Measurements from ENCODE around the gene ELP4. TPM values are rescaled to one million over a fixed set of nuclear protein-coding genes. Genes with fewer than 3 reads are reported as not detected.

The ELP4 gene
- total and polyA plus RNA-seq, 3 donors from 2014 or later, result 28.0 to 29.7 (median 29.1) TPM

DNA sequence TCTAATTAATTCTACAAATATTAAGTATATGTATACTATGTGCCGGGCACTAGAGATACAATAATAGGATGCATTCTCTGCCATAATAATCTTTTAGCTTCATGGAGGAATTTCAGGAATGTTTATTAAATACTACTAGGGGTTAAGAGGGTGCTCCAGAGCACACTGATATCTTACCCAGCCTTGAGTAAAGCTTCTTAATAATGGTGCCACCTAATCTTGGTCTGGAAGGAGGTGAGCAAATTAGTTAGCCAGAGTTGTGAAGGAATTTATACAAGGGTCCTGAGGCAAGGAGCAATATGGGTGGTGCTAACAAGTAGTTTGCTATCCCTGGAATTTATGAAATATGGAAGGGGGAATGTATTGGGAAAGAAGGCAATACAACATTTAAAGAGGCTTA lies 21.7 kb downstream of the ELP4 start:
- no peak overlapping the region for H3K4me3 ChIP-seq
- no peaks in the 10 kb centered on the region for H3K36me3 ChIP-seq (ENCODE audit: low read depth, missing control alignments)
- WGBS, 2 donors, result 77 to 86% methylated on average over 1 of the region's 1 CpG
- no peaks in the 10 kb centered on the region for H3K9me3 ChIP-seq
- H3K27me3 ChIP-seq, result no peaks in the 10 kb centered on the region
- H3K4me1 ChIP-seq, result no peaks in the 10 kb centered on the region
- DNase-seq, result no peak
- intact Hi-C loops (cut with DNase I; ENCODE audit: low total_unique reads), result no loop called here
- no peak for TF ChIP-seq POLR2A (IDR thresholded peaks at IDR 0.05)
- TF ChIP-seq, protein P1, sequence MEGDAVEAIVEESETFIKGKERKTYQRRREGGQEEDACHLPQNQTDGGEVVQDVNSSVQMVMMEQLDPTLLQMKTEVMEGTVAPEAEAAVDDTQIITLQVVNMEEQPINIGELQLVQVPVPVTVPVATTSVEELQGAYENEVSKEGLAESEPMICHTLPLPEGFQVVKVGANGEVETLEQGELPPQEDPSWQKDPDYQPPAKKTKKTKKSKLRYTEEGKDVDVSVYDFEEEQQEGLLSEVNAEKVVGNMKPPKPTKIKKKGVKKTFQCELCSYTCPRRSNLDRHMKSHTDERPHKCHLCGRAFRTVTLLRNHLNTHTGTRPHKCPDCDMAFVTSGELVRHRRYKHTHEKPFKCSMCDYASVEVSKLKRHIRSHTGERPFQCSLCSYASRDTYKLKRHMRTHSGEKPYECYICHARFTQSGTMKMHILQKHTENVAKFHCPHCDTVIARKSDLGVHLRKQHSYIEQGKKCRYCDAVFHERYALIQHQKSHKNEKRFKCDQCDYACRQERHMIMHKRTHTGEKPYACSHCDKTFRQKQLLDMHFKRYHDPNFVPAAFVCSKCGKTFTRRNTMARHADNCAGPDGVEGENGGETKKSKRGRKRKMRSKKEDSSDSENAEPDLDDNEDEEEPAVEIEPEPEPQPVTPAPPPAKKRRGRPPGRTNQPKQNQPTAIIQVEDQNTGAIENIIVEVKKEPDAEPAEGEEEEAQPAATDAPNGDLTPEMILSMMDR (IDR thresholded peaks at IDR 0.05), result no peak
- no peak overlapping the region for H3K27ac ChIP-seq

DNA sequence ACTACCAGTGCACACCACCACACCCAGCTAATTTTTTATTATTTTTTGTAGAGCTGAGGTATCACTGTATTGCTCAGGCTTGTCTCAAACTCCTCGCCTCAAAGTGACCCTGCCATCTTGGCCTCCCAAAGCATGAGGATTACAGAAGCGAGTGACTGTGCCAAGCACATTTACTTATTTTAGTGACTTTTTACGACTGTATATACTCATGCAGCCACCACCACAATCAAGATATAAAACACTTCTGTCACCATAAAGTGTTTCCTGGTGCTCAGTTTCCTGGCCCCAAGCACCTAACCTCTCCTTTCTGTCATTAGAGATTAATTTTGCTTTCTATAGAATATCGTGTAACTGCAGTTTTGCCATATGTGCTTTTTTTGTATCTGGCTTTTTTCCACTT lies 25.9 kb downstream of the ELP4 start:
- no peaks in the 10 kb centered on the region for H3K9me3 ChIP-seq
- H3K36me3 ChIP-seq (ENCODE audit: low read depth, missing control alignments), result no peaks in the 10 kb centered on the region
- WGBS, 2 donors, result 92 to 97% methylated on average over 4 of the region's 4 CpGs
- H3K4me3 ChIP-seq, result no peak overlapping the region
- H3K27me3 ChIP-seq, result no peaks in the 10 kb centered on the region
- TF ChIP-seq, protein P1 (IDR thresholded peaks at IDR 0.05), result no peak
- TF ChIP-seq POLR2A (IDR thresholded peaks at IDR 0.05), result no peak
- intact Hi-C loops (cut with DNase I; ENCODE audit: low total_unique reads), result no loop called here
- H3K4me1 ChIP-seq, result no peaks in the 10 kb centered on the region
- H3K27ac ChIP-seq, result no peak overlapping the region
- no peak for DNase-seq

DNA sequence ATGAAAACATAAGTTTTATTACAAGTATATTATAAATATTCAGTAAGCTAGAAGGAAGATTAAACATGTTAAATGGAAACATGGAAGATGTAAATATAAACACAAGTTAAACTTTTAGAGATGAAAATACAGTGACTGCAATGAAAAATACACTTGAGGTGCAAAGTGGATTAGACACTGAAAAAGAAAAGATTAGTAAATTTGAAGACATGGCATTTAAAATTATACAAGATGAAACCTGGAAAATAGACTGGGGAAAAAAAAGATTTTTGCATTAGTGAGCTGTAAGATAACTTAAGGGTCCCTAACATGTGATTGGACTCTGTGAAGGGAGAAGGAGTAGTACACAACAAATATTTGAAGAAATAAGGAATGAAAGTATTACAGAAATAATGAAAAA lies 33.3 kb downstream of the ELP4 start:
- H3K4me3 ChIP-seq, result no peak overlapping the region
- H3K36me3 ChIP-seq (ENCODE audit: low read depth, missing control alignments), result no peaks in the 10 kb centered on the region
- no peaks in the 10 kb centered on the region for H3K9me3 ChIP-seq
- H3K27ac ChIP-seq, result no peak overlapping the region
- no peaks in the 10 kb centered on the region for H3K4me1 ChIP-seq
- no peaks in the 10 kb centered on the region for H3K27me3 ChIP-seq
- intact Hi-C loops (cut with DNase I; ENCODE audit: low total_unique reads), result no loop called here
- no peak for DNase-seq
- TF ChIP-seq, protein P1 (IDR thresholded peaks at IDR 0.05), result no peak
- no peak for TF ChIP-seq POLR2A (IDR thresholded peaks at IDR 0.05)

DNA sequence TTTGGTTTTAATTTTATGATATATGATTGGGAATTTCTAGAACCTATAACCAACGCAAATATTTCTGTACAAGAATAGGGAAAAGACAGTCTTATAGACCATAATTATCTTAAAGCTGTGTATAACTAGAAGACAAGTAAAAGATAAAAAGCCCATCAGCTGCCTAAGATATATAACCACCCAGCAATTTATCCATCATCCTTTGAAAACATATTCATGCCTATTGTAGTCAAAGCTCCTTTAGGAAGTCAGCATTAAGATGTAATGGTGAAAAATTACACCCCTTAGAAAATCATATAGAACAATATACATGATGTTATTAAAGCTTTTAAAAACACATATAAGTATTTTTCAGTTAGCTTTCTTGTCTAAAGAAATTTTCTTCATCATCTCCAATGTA lies 46.4 kb downstream of the ELP4 start:
- no peak overlapping the region for H3K4me3 ChIP-seq
- no peaks in the 10 kb centered on the region for H3K36me3 ChIP-seq (ENCODE audit: low read depth, missing control alignments)
- no peak overlapping the region for H3K27ac ChIP-seq
- H3K27me3 ChIP-seq, result no peaks in the 10 kb centered on the region
- WGBS, 2 donors, result 88 to 90% methylated on average over 1 of the region's 1 CpG
- no peaks in the 10 kb centered on the region for H3K9me3 ChIP-seq
- intact Hi-C loops (cut with DNase I; ENCODE audit: low total_unique reads), result no loop called here
- no peak for DNase-seq
- TF ChIP-seq, protein P1 (IDR thresholded peaks at IDR 0.05), result no peak
- no peak for TF ChIP-seq POLR2A (IDR thresholded peaks at IDR 0.05)
- H3K4me1 ChIP-seq, result peaks cover 4% of the 10 kb centered on the region

DNA sequence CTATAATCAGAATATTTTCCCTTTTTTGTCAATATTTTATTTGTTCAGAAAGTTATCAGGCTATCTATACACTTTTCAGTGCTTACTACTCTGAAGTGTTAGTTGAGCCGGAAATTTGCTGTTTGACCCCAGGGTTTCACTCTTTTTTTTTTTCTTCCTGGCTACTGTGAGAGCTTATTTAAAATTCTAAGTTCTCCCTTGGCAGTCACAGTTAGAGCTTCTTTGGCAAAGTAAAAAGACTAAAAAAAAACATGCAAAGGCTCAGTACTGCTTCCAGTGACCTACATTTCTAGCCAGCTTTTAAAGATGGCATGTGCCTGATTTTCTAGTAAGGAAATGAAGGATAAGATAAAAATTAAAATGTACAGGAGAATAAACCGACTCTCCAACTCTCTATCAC lies 48.4 kb downstream of the ELP4 start:
- intact Hi-C loops (cut with DNase I; ENCODE audit: low total_unique reads), result no loop called here
- peaks cover 4% of the 10 kb centered on the region for H3K4me1 ChIP-seq
- 44 to 47% methylated on average over 2 of the region's 2 CpGs for WGBS, 2 donors
- no peak overlapping the region for H3K4me3 ChIP-seq
- TF ChIP-seq, protein P1 (IDR thresholded peaks at IDR 0.05), result no peak
- TF ChIP-seq POLR2A (IDR thresholded peaks at IDR 0.05), result no peak
- no peaks in the 10 kb centered on the region for H3K9me3 ChIP-seq
- no peaks in the 10 kb centered on the region for H3K27me3 ChIP-seq
- no peaks in the 10 kb centered on the region for H3K36me3 ChIP-seq (ENCODE audit: low read depth, missing control alignments)
- H3K27ac ChIP-seq, result no peak overlapping the region
- no peak for DNase-seq
